Measurements from ENCODE around the gene MDH1. TPM values are rescaled to one million over a fixed set of nuclear protein-coding genes. Genes with fewer than 3 reads are reported as not detected.

MDH1 gene
- 100 to 1,000 TPM; 162 to 185 (median 177) TPM for total RNA-seq
- long read RNA-seq, donor 1, transcript MDH1-201 (9 exons, 1,650 nt): major isoform, 146 of 150 reads
- long read RNA-seq, donor 1, partial matches to known transcripts: 2 of 150 reads
- long read RNA-seq, donor 1, other reads (novel, unspliced or antisense): 1 of 150 reads
- long read RNA-seq, donor 2, transcript MDH1-214 (2 exons, 552 nt): minor isoform, 6 of 307 reads
- long read RNA-seq, donor 2, transcript MDH1-201 (9 exons, 1,650 nt): major isoform, 293 of 307 reads
- long read RNA-seq, donor 2, partial matches to known transcripts: 3 of 307 reads
- long read RNA-seq, donor 2, other reads (novel, unspliced or antisense): 3 of 307 reads

- H3K36me3 ChIP-seq (ENCODE audit: low read depth): peaks cover 3% of the 10 kb centered on the region
- H3K4me3 ChIP-seq: peak within 1 kb of the TSS; percentile 47
- DNase-seq (peak; percentile 94 to 95 (median 95)), ATAC-seq (peak; percentile 97)
- no peak for TF ChIP-seq CTCF (IDR thresholded peaks at IDR 0.05)
- no peaks in the 10 kb centered on the region for H3K9me3 ChIP-seq
- H3K4me1 ChIP-seq (ENCODE audit: low read depth): peaks cover 5% of the 10 kb centered on the region
- intact Hi-C loops (cut with DNase I, micrococcal nuclease): no loop called here
Measured at GRCh38 chr2:63588385-63589147, at the start of gene MDH1, which contains the start of gene WDPCP. Gene MDH1 (plus strand): TSS chr2:63588963. CDS start chr2:63589044, 81 bp downstream. Gene WDPCP (minus strand): TSS chr2:63588477. CDS start chr2:63588271, 206 bp downstream.

GRCh38 chr2:63539416-63540162 is 49.2 kb upstream of the MDH1 start:
- Histone ChIP-seq H3K4me1 (ENCODE audit: low read depth) (no peaks in the 10 kb centered on the region), H3K9me3 (no peaks in the 10 kb centered on the region), H3K36me3 (ENCODE audit: low read depth) (no peaks in the 10 kb centered on the region), H3K4me3 (no peak overlapping the region)
- DNase-seq (no peak), ATAC-seq (no peak)
- TF ChIP-seq CTCF (IDR thresholded peaks at IDR 0.05): no peak
- intact Hi-C loops (cut with DNase I, micrococcal nuclease): no loop called here

- Histone ChIP-seq H3K4me1 (ENCODE audit: low read depth) (no peaks in the 10 kb centered on the region), H3K9me3 (no peaks in the 10 kb centered on the region), H3K36me3 (ENCODE audit: low read depth) (no peaks in the 10 kb centered on the region), H3K4me3 (no peak overlapping the region)
- no peak for ATAC-seq
- intact Hi-C loops (cut with DNase I, micrococcal nuclease): no loop called here
- no peak for TF ChIP-seq CTCF (IDR thresholded peaks at IDR 0.05)
- no peak for DNase-seq
Measured at GRCh38 chr2:63544017-63544627, 44.6 kb upstream of the MDH1 start.

GRCh38 chr2:63545023-63545422 is 43.7 kb upstream of the MDH1 start:
- intact Hi-C loops (cut with DNase I, micrococcal nuclease): no loop called here

More at GRCh38 chr2:63545023-63545422, 43.7 kb upstream of the MDH1 start:
- no peak for TF ChIP-seq CTCF (IDR thresholded peaks at IDR 0.05)
- no peaks in the 10 kb centered on the region for H3K9me3 ChIP-seq
- DNase-seq (no peak), ATAC-seq (no peak)
- H3K4me1 ChIP-seq (ENCODE audit: low read depth): no peaks in the 10 kb centered on the region
- no peaks in the 10 kb centered on the region for H3K36me3 ChIP-seq (ENCODE audit: low read depth)
- no peak overlapping the region for H3K4me3 ChIP-seq

Measured in mucosa of descending colon (tissue), 3 donors.